OCI-LY7 (cell line): Measurements from ENCODE around the gene ASXL2.

ENCODE experiments used
- CTCF ChIP-seq: fragments of 200-600 bp; sonication (generic); conservative IDR thresholded peaks from 2 replicates; pipeline ENCODE4 v1.5.1; 2014; ENCODE audit warnings: mild to moderate bottlenecking, antibody characterized with exemption, low read length, moderate library complexity, mixed read lengths
- EZH2phosphoT487 ChIP-seq: fragments of 200-600 bp; sonication (generic); IDR thresholded peaks from 2 replicates; pipeline ENCODE4 v1.6.1; 2018; ENCODE audit warnings: low read depth, borderline replicate concordance, mild to moderate bottlenecking, mixed run types, antibody characterized with exemption, low read length, moderate library complexity, mixed read lengths

- TF ChIP-seq CTCF (no peak), EZH2phosphoT487 (no peak)
Measured at GRCh38 chr2:25845843-25846505, 32.3 kb downstream of the ASXL2 start.
